GM21786 (cell line): ENCODE data around the gene GABRQ.

Source experiments
- ATAC-seq: cut with Tn5 transposase; IDR thresholded peaks from one replicate; pipeline ENCODE4 v1.9.1; 2021; ENCODE audit not compliant: unreplicated experiment

The GABRQ gene

GRCh38 chrX:152637649-152638442 lies at the start of gene GABRQ:
Gene GABRQ, plus strand, starts transcription at chrX:152637895. Its CDS starts 308 bp downstream, at chrX:152638203.
- ATAC-seq = no peak

GRCh38 chrX:152588206-152588605 lies 49.5 kb upstream of the GABRQ start:
- no peak for ATAC-seq

GRCh38 chrX:152600853-152601633 lies 36.7 kb upstream of the GABRQ start:
- ATAC-seq = no peak

GRCh38 chrX:152601848-152602616 lies 35.7 kb upstream of the GABRQ start:
- no peak for ATAC-seq

- no peak for ATAC-seq
Measured at GRCh38 chrX:152614791-152615190, 22.9 kb upstream of the GABRQ start.

- no peak for ATAC-seq
Measured at GRCh38 chrX:152619897-152620296, 17.8 kb upstream of the GABRQ start.

GRCh38 chrX:152632445-152633097 lies 5.1 kb upstream of the GABRQ start:
- ATAC-seq = no peak

- peak; percentile 49 for ATAC-seq
Measured at GRCh38 chrX:152635941-152636340, 1.8 kb upstream of the GABRQ start.

GRCh38 chrX:152638443-152638904 lies 779 bp downstream of the GABRQ start:
- ATAC-seq = no peak

- ATAC-seq = no peak
Measured at GRCh38 chrX:152639426-152639825, 1.7 kb downstream of the GABRQ start.

GRCh38 chrX:152640034-152640818 lies 2.5 kb downstream of the GABRQ start:
- ATAC-seq = no peak

- no peak for ATAC-seq
Measured at GRCh38 chrX:152641256-152641875, 3.7 kb downstream of the GABRQ start.

GRCh38 chrX:152641996-152642395 lies 4.3 kb downstream of the GABRQ start:
- peak; percentile 31 for ATAC-seq

GRCh38 chrX:152642931-152643564 lies 5.4 kb downstream of the GABRQ start:
- ATAC-seq = no peak

GRCh38 chrX:152646961-152647360 lies 9.3 kb downstream of the GABRQ start:
- ATAC-seq = no peak

GRCh38 chrX:152647978-152648377 lies 10.3 kb downstream of the GABRQ start:
- ATAC-seq = no peak

- no peak for ATAC-seq
Measured at GRCh38 chrX:152652060-152652459, 14.4 kb downstream of the GABRQ start.

- ATAC-seq = no peak
Measured at GRCh38 chrX:152652467-152652866, 14.8 kb downstream of the GABRQ start.

- ATAC-seq = no peak
Measured at GRCh38 chrX:152656087-152656486, 18.4 kb downstream of the GABRQ start.
